ENCODE data around the gene HAAO.

HAAO gene

DNA sequence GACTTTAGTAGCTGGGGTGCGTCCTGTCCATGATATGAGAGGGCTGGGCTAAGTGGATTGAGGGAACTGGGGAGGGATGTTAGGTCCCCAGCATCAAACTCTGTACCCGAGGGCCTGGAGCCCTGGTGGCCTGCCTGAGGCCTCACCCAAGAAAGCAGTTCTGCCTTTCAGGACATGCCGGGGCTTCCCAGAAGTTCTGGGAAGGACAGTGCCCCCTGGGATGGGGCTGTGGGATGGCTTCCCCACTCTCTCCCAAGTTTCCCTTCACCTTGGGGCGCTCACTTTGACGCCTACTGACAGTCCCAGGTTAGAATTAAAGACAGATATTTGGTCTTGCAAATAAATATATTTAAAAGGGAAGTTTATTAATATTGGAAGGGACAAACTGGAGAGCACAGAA is 30.2 kb downstream of the HAAO start:
- peaks cover 3% of the 10 kb centered on the region for H3K36me3 Mint-ChIP-seq
- CTCF ChIA-PET, result no interaction called here
- H3K27ac Mint-ChIP-seq, result no peak overlapping the region
- H3K4me3 Mint-ChIP-seq, result no peak overlapping the region
- H3K4me1 Mint-ChIP-seq, result no peaks in the 10 kb centered on the region
- no peaks in the 10 kb centered on the region for H3K27me3 Mint-ChIP-seq
- H3K9me3 Mint-ChIP-seq, result no peaks in the 10 kb centered on the region
- DNase-seq, result no peak

- Mint-ChIP-seq H3K27me3 (no peaks in the 10 kb centered on the region), H3K9me3 (no peaks in the 10 kb centered on the region)
- CTCF ChIA-PET, result no interaction called here
Measured at GRCh38 chr2:42761554-42761953, 30.8 kb downstream of the HAAO start.

GRCh38 chr2:42758751-42759150 is 33.6 kb downstream of the HAAO start:
- peaks cover 3% of the 10 kb centered on the region for H3K36me3 Mint-ChIP-seq
- CTCF ChIA-PET, result no interaction called here
- DNase-seq, result no peak
- H3K4me3 Mint-ChIP-seq, result no peak overlapping the region
- H3K27me3 Mint-ChIP-seq, result no peaks in the 10 kb centered on the region
- no peaks in the 10 kb centered on the region for H3K9me3 Mint-ChIP-seq
- H3K4me1 Mint-ChIP-seq, result no peaks in the 10 kb centered on the region
- no peak overlapping the region for H3K27ac Mint-ChIP-seq

More at GRCh38 chr2:42761554-42761953, 30.8 kb downstream of the HAAO start:
- Mint-ChIP-seq H3K4me1 (no peaks in the 10 kb centered on the region), H3K36me3 (peaks cover 3% of the 10 kb centered on the region), H3K4me3 (no peak overlapping the region), H3K27ac (no peak overlapping the region)
- no peak for DNase-seq

DNA sequence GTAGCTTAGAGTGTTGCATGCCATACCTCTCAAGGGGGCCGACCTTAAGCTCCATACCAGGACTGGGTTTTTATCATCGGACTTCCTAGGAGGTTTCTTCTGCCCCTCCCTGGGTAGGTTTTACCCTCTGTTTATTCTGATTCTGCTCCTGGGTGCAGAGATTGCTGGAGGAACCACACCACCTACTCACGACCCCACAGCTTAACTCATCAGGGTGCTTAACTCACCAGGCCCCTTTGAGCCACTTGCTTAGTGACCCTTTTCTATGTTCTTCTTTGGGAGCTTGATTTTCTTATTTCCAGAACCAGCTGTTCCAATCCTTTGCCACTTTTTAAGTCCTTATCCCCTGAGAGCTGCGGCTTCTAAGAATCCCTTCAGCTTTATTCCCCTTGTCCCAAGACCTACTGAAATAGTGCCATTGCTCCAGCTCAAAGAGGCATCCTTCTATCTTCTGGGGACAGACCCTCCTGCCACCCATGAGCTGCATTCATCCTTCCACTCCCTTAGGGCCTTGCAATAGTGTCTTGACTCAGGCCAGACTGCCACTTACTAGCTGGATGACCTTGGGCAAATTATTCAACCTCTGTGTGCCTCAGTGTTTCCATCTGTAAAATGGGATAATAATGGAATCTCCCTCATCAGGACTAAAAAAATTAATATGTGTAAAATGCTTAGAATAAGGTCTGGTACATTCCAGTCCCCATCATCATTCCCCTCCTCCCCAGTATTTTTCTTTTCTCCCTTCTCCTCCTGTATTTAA is 34.2 kb downstream of the HAAO start:
- Mint-ChIP-seq H3K4me3 (no peak overlapping the region), H3K27ac (no peak overlapping the region), H3K27me3 (no peaks in the 10 kb centered on the region), H3K4me1 (no peaks in the 10 kb centered on the region), H3K36me3 (peaks cover 3% of the 10 kb centered on the region), H3K9me3 (no peaks in the 10 kb centered on the region)
- CTCF ChIA-PET, result no interaction called here
- no peak for DNase-seq

GRCh38 chr2:42756966-42757513 is 35.3 kb downstream of the HAAO start:
- H3K27me3 Mint-ChIP-seq, result no peaks in the 10 kb centered on the region
- no peak overlapping the region for H3K4me3 Mint-ChIP-seq
- H3K9me3 Mint-ChIP-seq, result no peaks in the 10 kb centered on the region
- H3K27ac Mint-ChIP-seq, result no peak overlapping the region
- CTCF ChIA-PET, result no interaction called here
- H3K36me3 Mint-ChIP-seq, result peaks cover 3% of the 10 kb centered on the region
- DNase-seq, result no peak
- H3K4me1 Mint-ChIP-seq, result no peaks in the 10 kb centered on the region

DNA sequence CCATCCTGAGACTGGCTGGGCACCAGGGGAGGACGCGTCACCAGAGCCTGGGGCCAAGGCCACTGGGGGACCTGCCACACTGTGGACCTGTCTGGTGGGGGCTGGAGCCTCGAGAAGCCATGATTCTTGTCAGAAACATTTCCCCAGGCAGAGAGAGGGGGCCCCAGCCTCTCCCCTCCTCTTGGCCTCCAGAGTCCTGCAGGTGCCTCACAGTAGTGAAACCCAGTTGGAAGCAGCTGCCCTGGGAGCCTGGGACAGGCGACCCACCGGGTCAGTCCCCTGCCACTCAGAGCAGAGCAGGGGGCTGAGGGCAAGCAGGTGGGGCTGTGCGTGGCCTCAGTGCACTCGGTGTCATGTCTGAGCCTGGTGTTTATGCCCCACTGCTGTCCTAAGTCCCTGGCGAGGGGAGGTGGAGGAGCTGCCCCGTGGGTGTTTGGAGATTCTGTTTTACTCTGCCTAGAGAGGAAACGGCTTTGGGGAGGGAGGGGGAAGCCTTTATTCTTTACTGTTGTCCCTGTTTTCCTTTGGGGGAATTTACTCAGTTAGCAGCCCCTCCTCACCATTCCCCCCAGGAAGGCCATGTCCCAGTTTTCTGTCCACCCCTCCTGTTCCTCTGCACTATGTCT is 36.1 kb downstream of the HAAO start:
- Mint-ChIP-seq H3K27me3 (no peaks in the 10 kb centered on the region), H3K4me1 (no peaks in the 10 kb centered on the region), H3K27ac (no peak overlapping the region), H3K4me3 (no peak overlapping the region), H3K9me3 (no peaks in the 10 kb centered on the region), H3K36me3 (peaks cover 3% of the 10 kb centered on the region)
- CTCF ChIA-PET, result no interaction called here
- DNase-seq, result no peak

DNA sequence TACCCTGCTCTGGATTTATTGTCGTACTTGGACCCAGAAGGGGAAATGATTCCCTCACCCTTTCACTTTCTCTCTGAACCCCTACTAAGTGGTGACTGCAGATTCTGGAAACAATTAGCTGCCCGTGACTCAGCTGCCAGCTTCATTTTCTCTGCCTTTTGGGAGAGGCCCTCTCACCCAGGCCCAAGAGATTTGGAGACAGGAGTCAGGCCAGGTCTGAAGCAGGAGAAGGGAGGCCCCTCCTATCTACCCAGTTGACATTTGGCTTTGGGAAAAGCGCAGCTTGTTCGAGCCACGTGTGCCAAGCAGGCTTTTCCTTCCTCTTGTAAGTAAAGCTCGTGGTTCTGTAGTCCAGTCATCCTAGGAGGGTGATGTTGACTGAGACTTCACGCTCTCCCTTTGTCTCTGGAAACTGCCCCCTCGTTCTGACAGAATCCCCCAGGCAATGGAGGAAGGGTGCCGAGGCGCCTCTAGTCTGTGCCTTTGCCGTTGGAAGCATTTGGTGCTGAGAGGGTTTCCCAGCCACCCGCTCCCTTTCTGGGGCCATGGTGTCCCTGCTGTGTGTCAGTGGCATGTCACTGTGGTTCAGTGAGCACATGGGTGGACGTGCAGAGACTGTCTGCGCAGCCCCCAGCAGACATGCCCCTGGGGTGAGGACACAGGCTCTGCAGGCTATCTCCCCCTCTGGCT is 37.0 kb downstream of the HAAO start:
- Mint-ChIP-seq H3K36me3 (peaks cover 4% of the 10 kb centered on the region), H3K27ac (no peak overlapping the region), H3K4me3 (no peak overlapping the region), H3K9me3 (no peaks in the 10 kb centered on the region), H3K4me1 (no peaks in the 10 kb centered on the region), H3K27me3 (no peaks in the 10 kb centered on the region)
- DNase-seq, result no peak
- CTCF ChIA-PET, result no interaction called here

DNA sequence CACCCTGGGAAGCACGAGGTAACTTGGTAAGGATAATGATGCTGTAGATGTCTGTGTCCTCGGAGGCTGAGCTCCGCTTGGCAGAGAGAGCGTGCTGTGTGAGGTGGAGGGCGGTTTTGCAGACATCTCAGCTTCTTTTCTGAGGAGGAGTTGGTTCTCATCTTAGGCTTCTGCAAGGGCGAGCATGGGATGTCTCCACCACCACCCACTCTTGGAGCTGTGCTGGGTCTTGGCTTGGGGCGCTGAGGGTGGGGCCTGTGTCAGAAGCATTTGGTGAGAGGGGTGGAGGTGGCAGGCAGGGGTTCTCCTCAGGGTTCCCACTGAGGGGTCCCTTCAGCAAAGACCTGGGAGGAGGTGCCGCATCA is 37.6 kb downstream of the HAAO start:
- Mint-ChIP-seq H3K4me1 (no peaks in the 10 kb centered on the region), H3K27me3 (no peaks in the 10 kb centered on the region), H3K36me3 (peaks cover 4% of the 10 kb centered on the region), H3K27ac (no peak overlapping the region), H3K9me3 (no peaks in the 10 kb centered on the region), H3K4me3 (no peak overlapping the region)
- CTCF ChIA-PET, result no interaction called here
- DNase-seq, result no peak

- Mint-ChIP-seq H3K27me3 (no peaks in the 10 kb centered on the region), H3K9me3 (no peaks in the 10 kb centered on the region), H3K27ac (no peak overlapping the region), H3K36me3 (peaks cover 4% of the 10 kb centered on the region), H3K4me3 (no peak overlapping the region), H3K4me1 (no peaks in the 10 kb centered on the region)
- CTCF ChIA-PET, result no interaction called here
- DNase-seq, result no peak
Measured at GRCh38 chr2:42754021-42754775, 38.2 kb downstream of the HAAO start.

DNA sequence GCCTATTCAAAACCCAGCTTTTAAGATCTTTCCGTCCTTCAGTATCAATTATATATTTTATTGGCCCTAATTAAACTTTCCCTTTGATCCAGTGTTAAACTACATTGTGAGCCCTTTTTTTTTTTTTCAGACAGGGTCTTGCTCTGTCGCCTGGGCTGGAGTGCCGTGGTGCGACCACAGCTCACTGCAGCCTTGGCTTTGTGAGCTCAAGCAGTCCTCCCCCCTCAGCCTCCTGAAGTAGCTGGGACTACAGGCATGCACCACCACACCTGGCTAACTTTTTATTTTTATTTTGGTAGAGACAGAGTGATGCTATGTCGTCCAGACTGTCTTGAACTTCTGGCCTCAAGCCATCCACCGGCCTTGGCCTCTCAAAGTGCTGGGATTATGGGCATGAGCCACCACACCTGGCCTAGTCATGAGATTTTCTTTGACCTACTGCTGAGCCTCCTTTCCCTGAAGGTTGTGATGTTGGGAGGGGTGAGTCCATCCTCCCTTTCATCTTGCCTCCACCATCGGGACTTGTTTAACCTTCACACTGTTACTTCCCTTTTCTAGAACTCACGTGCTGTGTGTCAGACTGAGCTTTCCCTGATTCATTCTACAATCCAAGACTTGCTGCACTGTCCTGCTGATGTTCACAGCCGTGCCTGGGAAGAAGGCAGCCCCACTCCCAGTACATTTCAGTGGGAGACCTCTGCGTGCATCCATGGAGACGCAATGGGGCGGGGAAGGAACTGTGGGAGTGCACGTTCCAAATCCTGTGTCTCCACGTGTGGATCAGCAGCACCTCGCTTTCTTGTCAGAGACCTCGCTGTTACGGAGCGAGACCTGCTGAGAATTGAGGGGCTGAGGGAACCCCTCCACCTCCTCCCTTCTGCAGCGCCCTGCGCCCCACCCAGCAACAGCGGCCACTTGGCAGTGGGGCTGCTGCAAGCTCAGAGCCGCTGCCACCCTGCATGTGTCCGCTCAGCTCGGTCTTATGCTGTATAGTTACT is 39.3 kb downstream of the HAAO start:
- Mint-ChIP-seq H3K4me3 (no peak overlapping the region), H3K4me1 (no peaks in the 10 kb centered on the region), H3K27me3 (no peaks in the 10 kb centered on the region), H3K36me3 (peaks cover 7% of the 10 kb centered on the region), H3K27ac (no peak overlapping the region), H3K9me3 (no peaks in the 10 kb centered on the region)
- DNase-seq, result no peak
- CTCF ChIA-PET, result no interaction called here

DNA sequence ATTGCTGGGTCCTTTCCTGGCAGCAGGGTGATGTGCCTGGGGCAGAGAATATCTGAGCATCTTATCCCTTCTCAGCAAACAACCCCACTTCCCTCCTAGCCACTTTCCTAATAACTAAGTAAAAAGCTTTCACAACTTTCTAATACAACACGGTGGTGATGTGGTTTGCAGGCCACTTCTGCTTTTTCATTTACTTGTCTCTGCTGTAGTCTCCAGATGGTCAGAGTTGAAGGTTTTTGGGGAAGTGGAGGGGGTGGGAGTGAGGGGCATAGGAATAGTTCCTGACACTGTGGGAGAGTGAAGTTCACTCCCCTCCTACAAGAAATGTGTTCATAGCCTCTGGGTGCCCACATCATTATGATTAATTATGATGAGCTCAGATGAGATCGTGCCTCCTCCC is 40.1 kb downstream of the HAAO start:
- Mint-ChIP-seq H3K4me3 (no peak overlapping the region), H3K27ac (no peak overlapping the region), H3K36me3 (peaks cover 8% of the 10 kb centered on the region), H3K9me3 (no peaks in the 10 kb centered on the region), H3K4me1 (no peaks in the 10 kb centered on the region), H3K27me3 (no peaks in the 10 kb centered on the region)
- CTCF ChIA-PET, result no interaction called here
- DNase-seq, result no peak

DNA sequence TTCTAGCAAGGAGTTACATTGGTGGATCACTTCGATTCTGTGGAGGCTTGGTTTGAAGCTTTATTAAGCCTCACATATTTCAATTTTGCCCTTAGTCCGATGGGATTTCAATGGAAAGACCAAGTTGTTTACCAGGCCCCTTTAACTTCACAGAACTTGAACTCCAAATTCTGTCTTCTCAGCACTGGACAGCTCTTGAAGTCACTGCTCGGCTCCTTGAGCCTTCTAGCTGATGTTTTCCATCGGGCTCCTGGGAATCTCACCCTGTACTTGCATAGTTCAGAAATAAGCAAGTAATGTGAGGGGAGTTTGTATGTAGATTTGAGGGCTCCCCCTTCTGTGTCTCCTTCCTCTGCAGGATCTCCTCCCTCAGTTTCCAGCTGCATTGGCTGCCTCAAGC is 43.5 kb downstream of the HAAO start:
- no peaks in the 10 kb centered on the region for H3K4me1 Mint-ChIP-seq
- CTCF ChIA-PET, result no interaction called here
- no peak overlapping the region for H3K27ac Mint-ChIP-seq
- H3K4me3 Mint-ChIP-seq, result no peak overlapping the region
- peaks cover 10% of the 10 kb centered on the region for H3K36me3 Mint-ChIP-seq
- no peaks in the 10 kb centered on the region for H3K9me3 Mint-ChIP-seq
- H3K27me3 Mint-ChIP-seq, result no peaks in the 10 kb centered on the region
- no peak for DNase-seq

DNA sequence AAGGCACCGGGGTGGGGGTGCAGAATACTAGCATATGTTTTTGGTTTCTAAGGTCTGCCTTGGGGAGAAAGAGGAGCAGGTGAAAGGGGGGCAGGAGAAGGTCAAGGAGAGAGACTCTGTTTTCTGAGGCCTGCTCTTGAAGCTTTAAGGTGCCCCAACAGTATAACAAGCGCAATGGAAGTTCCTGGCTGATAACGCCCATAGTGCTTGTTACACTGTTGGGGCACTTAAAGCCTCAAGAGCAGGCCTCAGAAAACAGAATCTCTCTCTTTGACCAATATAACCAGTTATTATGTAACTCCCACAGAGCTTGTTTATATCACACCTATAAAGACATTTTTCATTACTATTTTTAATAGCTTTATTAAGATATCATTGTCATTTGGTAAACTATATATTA is 45.0 kb downstream of the HAAO start:
- Mint-ChIP-seq H3K36me3 (peaks cover 19% of the 10 kb centered on the region), H3K4me1 (no peaks in the 10 kb centered on the region), H3K9me3 (peaks cover 5% of the 10 kb centered on the region), H3K4me3 (no peak overlapping the region), H3K27me3 (no peaks in the 10 kb centered on the region), H3K27ac (no peak overlapping the region)
- DNase-seq, result no peak
- CTCF ChIA-PET, result no interaction called here
